Muscle layer of duodenum (tissue), 2 donors: ENCODE results near the gene PIP5K1C.

Experiments
- H3K27ac ChIP-seq: one replicate; pipeline ENCODE4 v1.7.0; 2013; ENCODE audit warnings: mild to moderate bottlenecking, low read length
- H3K27me3 ChIP-seq: one replicate; pipeline ENCODE4 v1.7.0; 2013; ENCODE audit warnings: low read depth, mild to moderate bottlenecking, control low read depth, low read length
- H3K36me3 ChIP-seq, 2 donors: one replicate each; pipeline ENCODE4 v1.7.0; 2013; ENCODE audit warnings: low read length in 2 of 2, control low read depth in 1 of 2, mild to moderate bottlenecking in 1 of 2; ENCODE audit not compliant: insufficient read depth in 2 of 2, control insufficient read depth in 1 of 2
- H3K4me1 ChIP-seq, 2 donors: one replicate each; pipeline ENCODE4 v1.7.0; 2013; ENCODE audit warnings: low read length in 2 of 2, mild to moderate bottlenecking in 2 of 2, control low read depth in 1 of 2, moderate library complexity in 1 of 2; ENCODE audit not compliant: insufficient read depth in 2 of 2, control insufficient read depth in 1 of 2
- H3K4me3 ChIP-seq, 2 donors: one replicate each; pipeline ENCODE4 v1.7.0; 2013; ENCODE audit warnings: low read length in 2 of 2, low read depth in 1 of 2, mild to moderate bottlenecking in 1 of 2
- H3K9me3 ChIP-seq, 2 donors: one replicate each; pipeline ENCODE4 v1.7.0; 2013; ENCODE audit warnings: low read length in 2 of 2, control low read depth in 1 of 2, mild to moderate bottlenecking in 1 of 2; ENCODE audit not compliant: control insufficient read depth in 1 of 2
- donor health status: healthy.

The PIP5K1C gene

GRCh38 chr19:3720349-3720917, 20.2 kb upstream of the PIP5K1C start:
- no peaks in the 10 kb centered on the region for H3K36me3 ChIP-seq
- H3K9me3 ChIP-seq: no peaks in the 10 kb centered on the region
- peaks cover 0 to 16% of the 10 kb centered on the region in 2 donors for H3K4me1 ChIP-seq
- peaks cover 17% of the 10 kb centered on the region for H3K27me3 ChIP-seq
- H3K4me3 ChIP-seq: no peak overlapping the region
- peak overlapping the region; percentile 60 for H3K27ac ChIP-seq

GRCh38 chr19:3719868-3720267, 19.6 kb upstream of the PIP5K1C start:
- peak overlapping the region; percentile 60 for H3K27ac ChIP-seq
- no peaks in the 10 kb centered on the region for H3K36me3 ChIP-seq
- no peak overlapping the region for H3K4me3 ChIP-seq
- no peaks in the 10 kb centered on the region for H3K9me3 ChIP-seq
- peaks cover 17% of the 10 kb centered on the region for H3K27me3 ChIP-seq
- peaks cover 0 to 16% of the 10 kb centered on the region in 2 donors for H3K4me1 ChIP-seq

- Histone ChIP-seq H3K27me3 (peaks cover 5% of the 10 kb centered on the region), H3K4me1 (peaks cover 0 to 14% of the 10 kb centered on the region in 2 donors), H3K36me3 (no peaks in the 10 kb centered on the region), H3K9me3 (no peaks in the 10 kb centered on the region), H3K27ac (no peak overlapping the region), H3K4me3 (no peak overlapping the region)
These were observed 15.9 kb upstream of the PIP5K1C start for GRCh38 chr19:3716147-3716668.

- peak overlapping the region; percentile 63 for H3K27ac ChIP-seq
These were observed 12.7 kb upstream of the PIP5K1C start for GRCh38 chr19:3712663-3713611.

GRCh38 chr19:3710265-3710812, 10.1 kb upstream of the PIP5K1C start:
- H3K36me3 ChIP-seq: no peaks in the 10 kb centered on the region
- no peak overlapping the region for H3K4me3 ChIP-seq
- H3K9me3 ChIP-seq: no peaks in the 10 kb centered on the region
- H3K27ac ChIP-seq: no peak overlapping the region
- no peaks in the 10 kb centered on the region for H3K27me3 ChIP-seq
- peaks cover 0 to 15% of the 10 kb centered on the region in 2 donors for H3K4me1 ChIP-seq

More at GRCh38 chr19:3712663-3713611, 12.7 kb upstream of the PIP5K1C start:
- H3K36me3 ChIP-seq: no peaks in the 10 kb centered on the region
- no peaks in the 10 kb centered on the region for H3K9me3 ChIP-seq
- H3K4me3 ChIP-seq: no peak overlapping the region
- peaks cover 0 to 15% of the 10 kb centered on the region in 2 donors for H3K4me1 ChIP-seq
- no peaks in the 10 kb centered on the region for H3K27me3 ChIP-seq

- H3K9me3 ChIP-seq: no peaks in the 10 kb centered on the region
- no peaks in the 10 kb centered on the region for H3K36me3 ChIP-seq
- H3K4me1 ChIP-seq: peaks cover 0 to 15% of the 10 kb centered on the region in 2 donors
- no peaks in the 10 kb centered on the region for H3K27me3 ChIP-seq
- H3K4me3 ChIP-seq: peak within 1 kb of the TSS in 1 of 2 donors; percentile 46
- peak within 1 kb of the TSS; percentile 63 for H3K27ac ChIP-seq
These were observed 8.1 kb upstream of the PIP5K1C start, which contains the start of gene TJP3 for GRCh38 chr19:3708207-3708931. Gene TJP3, plus strand, starts transcription at chr19:3708384. Its CDS starts 20,049 bp downstream, at chr19:3728433.

GRCh38 chr19:3707868-3708206, 7.6 kb upstream of the PIP5K1C start:
- Histone ChIP-seq H3K27me3 (no peaks in the 10 kb centered on the region), H3K9me3 (no peaks in the 10 kb centered on the region), H3K4me3 (no peak overlapping the region), H3K27ac (peak overlapping the region; percentile 63), H3K4me1 (peaks cover 0 to 10% of the 10 kb centered on the region in 2 donors), H3K36me3 (no peaks in the 10 kb centered on the region)

GRCh38 chr19:3701200-3701599, 932 bp upstream of the PIP5K1C start:
- Histone ChIP-seq H3K9me3 (no peaks in the 10 kb centered on the region), H3K27ac (no peak overlapping the region), H3K27me3 (no peaks in the 10 kb centered on the region), H3K4me3 (no peak overlapping the region), H3K4me1 (peaks cover 0 to 6% of the 10 kb centered on the region in 2 donors), H3K36me3 (no peaks in the 10 kb centered on the region)

- H3K4me1 ChIP-seq: peaks cover 0 to 8% of the 10 kb centered on the region in 2 donors
These were observed 477 bp downstream of the PIP5K1C start for GRCh38 chr19:3699741-3700241.

GRCh38 chr19:3698974-3699740, 1.1 kb downstream of the PIP5K1C start:
- peaks cover 0 to 3% of the 10 kb centered on the region in 2 donors for H3K36me3 ChIP-seq
- H3K27ac ChIP-seq: peak overlapping the region; percentile 63
- H3K4me3 ChIP-seq: peak overlapping the region; percentile 69 to 73
- H3K4me1 ChIP-seq: peaks cover 0 to 14% of the 10 kb centered on the region in 2 donors
- no peaks in the 10 kb centered on the region for H3K27me3 ChIP-seq
- no peaks in the 10 kb centered on the region for H3K9me3 ChIP-seq

More at GRCh38 chr19:3699741-3700241, 477 bp downstream of the PIP5K1C start:
- Histone ChIP-seq H3K4me3 (peak overlapping the region; percentile 69 to 73), H3K36me3 (peaks cover 0 to 3% of the 10 kb centered on the region in 2 donors), H3K27me3 (no peaks in the 10 kb centered on the region), H3K27ac (peak overlapping the region; percentile 63), H3K9me3 (no peaks in the 10 kb centered on the region)
